GM12878 (cell line): ENCODE results near the gene CHFR. TPM values are rescaled to one million over a fixed set of nuclear protein-coding genes. Genes with fewer than 3 reads are reported as not detected.

Experiments
- ATAC-seq: fragments of 200-7000 bp; cut with Tn5 transposase; 3 replicates; pipeline ENCODE4 v1.9.1; 2020; ENCODE audit warnings: mild to moderate bottlenecking, moderate library complexity
- BruUV-seq: library from RNA; stranded (reverse); fragments of 400-500 nt; replicated peaks from 2 replicates; lab custom pipeline; 2021; lab: Mats Ljungman, UMichigan
- CTCF ChIA-PET: fragments of 300-600 bp; sonication (Branson Sonifier 250); formaldehyde crosslinking; extraction: SDS; loops from one replicate; lab custom pipeline; 2021; ENCODE audit warnings: inconsistent platforms; lab: Yijun Ruan, JAX
- POLR2A ChIA-PET: fragments of 350-600 bp; formaldehyde crosslinking; extraction: SDS; loops from one replicate; lab custom pipeline; 2021; ENCODE audit warnings: inconsistent platforms; lab: Charles Lee
- RAD21 ChIA-PET: fragments of 300-600 bp; sonication (Branson Sonifier 250); formaldehyde crosslinking; loops from one replicate; lab custom pipeline; 2023; ENCODE audit warnings: antibody characterized with exemption; ENCODE audit not compliant: unreplicated experiment; lab: Charles Lee
- SMC1A ChIA-PET: fragments of 300-600 bp; sonication (Branson Sonifier 250); formaldehyde crosslinking; loops from one replicate; lab custom pipeline; 2023; ENCODE audit not compliant: unreplicated experiment, uncharacterized antibody; lab: Charles Lee
- DNase-seq: peaks from one replicate; pipeline ENCODE4 v3.0.0-alpha.2; 2011; ENCODE audit warnings: low read depth, low spot score
- FAIRE-seq: peaks from 3 replicates; lab custom pipeline; 2011; peaks lifted over from hg19 to GRCh38; lab: Jason Lieb, UNC
- H2AFZ ChIP-seq: 2 replicates; pipeline ENCODE4 v1.6.0; 2011; ENCODE audit warnings: low read depth, low read length, control low read depth; ENCODE audit not compliant: control insufficient read depth
- H3K27ac ChIP-seq: 2 replicates; pipeline ENCODE4 v1.5.1; 2011; ENCODE audit warnings: control low read depth; ENCODE audit not compliant: control insufficient read depth, insufficient read depth
- H3K27me3 ChIP-seq, 2 experiments: replicated peaks in 1 of 2; 2 replicates each; pipeline versions ENCODE4 v1.6.0 to v1.6.1; 2011; ENCODE audit warnings: low read length in 1 of 2; ENCODE audit not compliant: control insufficient read depth in 2 of 2, insufficient read depth in 2 of 2
- H3K36me3 ChIP-seq, 2 experiments: 2 replicates each; pipeline ENCODE4 v1.5.1; 2011; ENCODE audit warnings: low read length in 1 of 2; ENCODE audit not compliant: control insufficient read depth in 2 of 2, insufficient read depth in 2 of 2
- H3K4me1 ChIP-seq: 2 replicates; pipeline ENCODE4 v1.6.1; 2011; ENCODE audit warnings: mild to moderate bottlenecking, low read length, moderate library complexity, mixed read lengths; ENCODE audit not compliant: control insufficient read depth, insufficient read depth
- H3K4me2 ChIP-seq: 2 replicates; pipeline ENCODE4 v1.6.0; 2011; ENCODE audit warnings: control low read depth; ENCODE audit not compliant: control insufficient read depth, insufficient read depth
- H3K4me3 ChIP-seq: fragments of 200-600 bp; sonication (generic); 2 replicates; pipeline ENCODE4 v1.5.1; 2016
- H3K79me2 ChIP-seq: 2 replicates; pipeline ENCODE4 v1.6.0; 2011; ENCODE audit warnings: low read length; ENCODE audit not compliant: control insufficient read depth, insufficient read depth
- H3K9ac ChIP-seq: 2 replicates; pipeline ENCODE4 v1.8.0; 2011; ENCODE audit warnings: low read length, control low read depth, mixed read lengths; ENCODE audit not compliant: control insufficient read depth, insufficient read depth
- H3K9me3 ChIP-seq: replicated peaks from 3 replicates; pipeline ENCODE4 v1.5.1; 2011; ENCODE audit warnings: mild to moderate bottlenecking, low read length; ENCODE audit not compliant: control insufficient read depth, insufficient read depth
- H4K20me1 ChIP-seq: 2 replicates; pipeline ENCODE4 v1.6.0; 2011; ENCODE audit not compliant: control insufficient read depth, insufficient read depth
- FOXM1 ChIP-seq: IDR thresholded peaks from 2 replicates; pipeline ENCODE4 v1.6.1; 2012; ENCODE audit warnings: low read depth, mild to moderate bottlenecking, inconsistent platforms, low read length, moderate library complexity
- IRF5 ChIP-seq: fragments of 450-650 bp; IDR thresholded peaks from 2 replicates; pipeline ENCODE4 v1.6.1; 2017; ENCODE audit warnings: borderline replicate concordance
- KAT2A ChIP-seq: conservative IDR thresholded peaks from 2 replicates; pipeline ENCODE4 v1.6.1; 2011; ENCODE audit warnings: low read depth, low read length; ENCODE audit not compliant: control insufficient read depth
- MTA2 ChIP-seq: fragments of 450-650 bp; IDR thresholded peaks from 2 replicates; pipeline ENCODE4 v1.6.1; 2016; ENCODE audit warnings: low read depth, mild to moderate bottlenecking, moderate library complexity
- NBN ChIP-seq: fragments of 450-650 bp; IDR thresholded peaks from 2 replicates; pipeline ENCODE4 v1.6.1; 2016
- PKNOX1 ChIP-seq: fragments of 450-650 bp; IDR thresholded peaks from 2 replicates; pipeline ENCODE4 v1.6.1; 2016; ENCODE audit warnings: mild to moderate bottlenecking
- PML ChIP-seq: IDR thresholded peaks from 2 replicates; pipeline ENCODE4 v1.6.1; 2012; ENCODE audit warnings: low read length, inconsistent platforms
- RAD51 ChIP-seq: fragments of 450-650 bp; IDR thresholded peaks from 2 replicates; pipeline ENCODE4 v1.6.1; 2016; ENCODE audit warnings: moderate library complexity, mild to moderate bottlenecking, inconsistent platforms
- SKIL ChIP-seq: fragments of 450-650 bp; IDR thresholded peaks from 2 replicates; pipeline ENCODE4 v1.6.1; 2017; ENCODE audit warnings: mild to moderate bottlenecking, low read depth, inconsistent platforms; ENCODE audit not compliant: poor library complexity, severe bottlenecking
- SMARCA5 ChIP-seq: fragments of 450-650 bp; IDR thresholded peaks from 2 replicates; pipeline ENCODE4 v1.6.1; 2017; ENCODE audit warnings: mild to moderate bottlenecking
- SUZ12 ChIP-seq: fragments of 200-600 bp; sonication (generic); IDR thresholded peaks from one replicate; pipeline ENCODE4 v1.6.1; 2018; ENCODE audit warnings: antibody characterized with exemption, mild to moderate bottlenecking; ENCODE audit not compliant: unreplicated experiment
- ZNF207 ChIP-seq: fragments of 450-650 bp; IDR thresholded peaks from 2 replicates; pipeline ENCODE4 v1.6.1; 2014; ENCODE audit warnings: antibody characterized with exemption, mild to moderate bottlenecking, borderline replicate concordance
- ZNF384 ChIP-seq: IDR thresholded peaks from 2 replicates; pipeline ENCODE4 v1.6.1; 2012; ENCODE audit warnings: low read depth, mild to moderate bottlenecking, low read length, improper control_type of control experiment, borderline replicate concordance
- ZNF622 ChIP-seq: fragments of 450-650 bp; IDR thresholded peaks from 2 replicates; pipeline ENCODE4 v1.6.1; 2017; ENCODE audit warnings: mild to moderate bottlenecking, inconsistent platforms
- ZZZ3 ChIP-seq: IDR thresholded peaks from 2 replicates; pipeline ENCODE4 v1.6.1; 2011; ENCODE audit warnings: low read depth; ENCODE audit not compliant: control insufficient read depth, insufficient read length
- WGBS: methylation state at CpG from one replicate; pipeline ENCODE4 v1.1.6; 2016; ENCODE audit warnings: low lambda C conversion rate; ENCODE audit not compliant: insufficient replicate concordance, insufficient coverage; ENCODE audit errors: missing lambda C conversion rate; 5-methylcytosine and 5-hydroxymethylcytosine counted together
- in situ Hi-C: fragments of 300-500 bp; cut with MboI; formaldehyde crosslinking; loops from 9 replicates; pipeline ENCODE4 v1.14.3; 2018; ENCODE audit warnings: mixed read lengths
- intact Hi-C: fragments of 100-400 bp; cut with micrococcal nuclease; formaldehyde crosslinking; loops from one replicate; pipeline ENCODE4 v1.14.2; 2022; ENCODE audit not compliant: unreplicated experiment
- polyA plus RNA-seq, 11 experiments: library from polyadenylated mRNA; depleted of rRNA in 4 of 11; unstranded in 6 of 11; stranded (reverse) in 5 of 11; fragments of >200 nt; fragmentation: Nextera tagmentation in 4 of 11; fragmentation: Illumina TruSeq in 1 of 11; extraction: Ambion mirVana in 4 of 11; extraction: Trizol in 1 of 11; gene quantifications; 1 replicate in 1 of 11; 2 replicates in 10 of 11; pipeline versions ENCODE4 v1.2.1 to v1.2.3, GENCODE V29; 2011 to 2016; ENCODE audit warnings: inconsistent platforms in 2 of 11, missing spikeins in 2 of 11, low read depth in 1 of 11
- total RNA-seq, 4 experiments: library from RNA; depleted of rRNA in 3 of 4; stranded (reverse); fragments of >200 nt in 3 of 4; fragmentation: Illumina TruSeq in 1 of 4; extraction: Trizol in 1 of 4; gene quantifications; 2 replicates each; pipeline versions ENCODE4 v1.2.1 to v1.2.3, GENCODE V29; 2013 to 2021

CHFR gene
- total and polyA plus RNA-seq, 10 of the 15 experiments (the other 5 are each of a cell fraction or from before 2014, with no cell fraction given): 1.1 to 49.4 (median 34.4) TPM

- Histone ChIP-seq H3K36me3 (peaks cover 8 to 18% of the 10 kb centered on the region in 2 experiments), H3K27me3 (no peaks in the 10 kb centered on the region), H3K79me2 (no peaks in the 10 kb centered on the region), H3K27ac (no peak overlapping the region), H4K20me1 (no peaks in the 10 kb centered on the region), H3K4me3 (no peak overlapping the region), H3K4me2 (no peak overlapping the region), H3K9ac (no peak overlapping the region), H3K4me1 (no peaks in the 10 kb centered on the region), H3K9me3 (no peaks in the 10 kb centered on the region), H2AFZ (no peak overlapping the region)
- RAD21 ChIA-PET: no interaction called here
- intact Hi-C loops (no loop called here), in situ Hi-C loops (no loop called here)
- POLR2A ChIA-PET: no interaction called here
- no TSS peak for BruUV-seq
- DNase-seq (no peak), FAIRE-seq (no peak), ATAC-seq (no peak)
- 93% methylated on average over 21 of the region's 21 CpGs for WGBS
- CTCF ChIA-PET: no interaction called here
- TF ChIP-seq PML: no peak
- no peak for TF ChIP-seq PKNOX1
- TF ChIP-seq ZNF622: no peak
- no peak for TF ChIP-seq ZNF207
- TF ChIP-seq SUZ12: no peak
- SMC1A ChIA-PET: no interaction called here
Observed at GRCh38 chr12:132842449-132843045, 44.9 kb downstream of the CHFR start.

- FAIRE-seq: no peak
- no peak overlapping the region for H3K4me3 ChIP-seq
- no peak for ATAC-seq
- H3K9ac ChIP-seq: no peak overlapping the region
- no peaks in the 10 kb centered on the region for H3K27me3 ChIP-seq
- no peaks in the 10 kb centered on the region for H3K4me1 ChIP-seq
- no peaks in the 10 kb centered on the region for H3K79me2 ChIP-seq
- ChIA-PET SMC1A (no interaction called here), POLR2A (no interaction called here), RAD21 (no interaction called here), CTCF (no interaction called here)
- intact Hi-C loops: no loop called here
- peaks cover 6 to 11% of the 10 kb centered on the region in 2 experiments; a peak in 3 of 4 replicates for H3K36me3 ChIP-seq
- no TSS peak for BruUV-seq
- in situ Hi-C loops: no loop called here
- no peaks in the 10 kb centered on the region for H4K20me1 ChIP-seq
- no peak for DNase-seq
- no peak overlapping the region for H3K4me2 ChIP-seq
- no peaks in the 10 kb centered on the region for H3K9me3 ChIP-seq
- no peak overlapping the region for H3K27ac ChIP-seq
- WGBS: 91% methylated on average over 15 of the region's 15 CpGs
- no peak overlapping the region for H2AFZ ChIP-seq
- TF ChIP-seq KAT2A: no peak
- TF ChIP-seq FOXM1: no peak
- TF ChIP-seq NBN: no peak
- no peak for TF ChIP-seq SMARCA5
- no peak for TF ChIP-seq SKIL
- TF ChIP-seq MTA2: no peak
- no peak for TF ChIP-seq ZZZ3
- no peak for TF ChIP-seq ZNF384
- no peak for TF ChIP-seq RAD51
- no peak for TF ChIP-seq IRF5
Observed at GRCh38 chr12:132841151-132841550, 46.3 kb downstream of the CHFR start.
